GM12891 (cell line): ENCODE results near the gene STPG3.

ENCODE experiments used
- PAX5 ChIP-seq: IDR thresholded peaks from 2 replicates; pipeline ENCODE4 v1.6.1; 2011; ENCODE audit warnings: low read length, moderate library complexity, mild to moderate bottlenecking; ENCODE audit not compliant: insufficient read depth, severe bottlenecking
- POLR2A ChIP-seq: IDR thresholded peaks from 2 replicates; pipeline ENCODE4 v1.6.1; 2011; ENCODE audit warnings: low read depth, low read length, control low read depth
- POLR2AphosphoS5 ChIP-seq: IDR thresholded peaks from 2 replicates; pipeline ENCODE4 v1.6.1; 2011; ENCODE audit warnings: low read depth, low read length, control low read depth
- POU2F2 ChIP-seq: IDR thresholded peaks from 2 replicates; pipeline ENCODE4 v1.6.1; 2011; ENCODE audit warnings: low read depth, mild to moderate bottlenecking, control low read depth, low read length, moderate library complexity
- TAF1 ChIP-seq: IDR thresholded peaks from 2 replicates; pipeline ENCODE4 v1.6.1; 2011; ENCODE audit warnings: low read depth, low read length, control low read depth

GRCh38 chr9:137222190-137223077, 28.7 kb upstream of the STPG3 start, which contains the start of gene RNF208:
- no peak for TF ChIP-seq POLR2AphosphoS5
- no peak for TF ChIP-seq TAF1
- TF ChIP-seq POLR2A = no peak
- no peak for TF ChIP-seq PAX5
- no peak for TF ChIP-seq POU2F2
